ENCODE measurements around the gene RPL36AL. TPM values are rescaled to one million over a fixed set of nuclear protein-coding genes. Genes with fewer than 3 reads are reported as not detected.
A peak's percentile ranks its signal among the peaks of the same experiment; 100 is the strongest.
"Not testable (repeated sequence)": the region's sequence is repeated elsewhere in the genome, so short reads cannot be mapped to it uniquely, and the experiment has no call there.

The RPL36AL gene
- total RNA-seq, 1 donor from 2014 or later, result 345 TPM

GRCh38 chr14:49619730-49620129, 696 bp downstream of the RPL36AL start:
- H3K36me3 ChIP-seq (ENCODE audit: control insufficient read depth, insufficient read depth, low read length), result no peaks in the 10 kb centered on the region
- TF ChIP-seq CTCF (IDR thresholded peaks at IDR 0.05; ENCODE audit: insufficient read depth, low read length, severe bottlenecking), result no peak
- H3K27me3 ChIP-seq (ENCODE audit: control insufficient read depth, insufficient read depth, low read length), result no peaks in the 10 kb centered on the region
- no peak for DNase-seq (ENCODE audit: low read depth)
- H3K4me3 ChIP-seq (ENCODE audit: low read depth, low read length), result peak overlapping the region; percentile 87
- FAIRE-seq, result no peak

- DNase-seq (ENCODE audit: low read depth); H3K36me3 ChIP-seq (ENCODE audit: control insufficient read depth, insufficient read depth, low read length); FAIRE-seq; H3K27me3 ChIP-seq (ENCODE audit: control insufficient read depth, insufficient read depth, low read length): not testable (repeated sequence)
- H3K4me3 ChIP-seq (ENCODE audit: low read depth, low read length), result peak overlapping the region; percentile 87
Observed at GRCh38 chr14:49619273-49619672, 1.2 kb downstream of the RPL36AL start.

GRCh38 chr14:49617852-49618519, 2.4 kb downstream of the RPL36AL start:
- Histone ChIP-seq H3K4me3 (ENCODE audit: low read depth, low read length) (no peak overlapping the region), H3K36me3 (ENCODE audit: control insufficient read depth, insufficient read depth, low read length) (no peaks in the 10 kb centered on the region), H3K27me3 (ENCODE audit: control insufficient read depth, insufficient read depth, low read length) (no peaks in the 10 kb centered on the region)
- no peak for FAIRE-seq
- no peak for DNase-seq (ENCODE audit: low read depth)
- no peak for TF ChIP-seq CTCF (IDR thresholded peaks at IDR 0.05; ENCODE audit: insufficient read depth, low read length, severe bottlenecking)

- Histone ChIP-seq H3K4me3 (ENCODE audit: low read depth, low read length) (no peak overlapping the region), H3K36me3 (ENCODE audit: control insufficient read depth, insufficient read depth, low read length) (no peaks in the 10 kb centered on the region), H3K27me3 (ENCODE audit: control insufficient read depth, insufficient read depth, low read length) (no peaks in the 10 kb centered on the region)
- FAIRE-seq (no peak), DNase-seq (ENCODE audit: low read depth) (peak; percentile 69)
- TF ChIP-seq CTCF (IDR thresholded peaks at IDR 0.05; ENCODE audit: insufficient read depth, low read length, severe bottlenecking), result no peak
Observed at GRCh38 chr14:49615776-49616175, 4.7 kb downstream of the RPL36AL start.

GRCh38 chr14:49614196-49614595, 6.2 kb downstream of the RPL36AL start:
- DNase-seq (ENCODE audit: low read depth) (no peak), FAIRE-seq (no peak)
- Histone ChIP-seq H3K36me3 (ENCODE audit: control insufficient read depth, insufficient read depth, low read length) (no peaks in the 10 kb centered on the region), H3K27me3 (ENCODE audit: control insufficient read depth, insufficient read depth, low read length) (no peaks in the 10 kb centered on the region), H3K4me3 (ENCODE audit: low read depth, low read length) (no peak overlapping the region)
- TF ChIP-seq CTCF (IDR thresholded peaks at IDR 0.05; ENCODE audit: insufficient read depth, low read length, severe bottlenecking), result no peak

- FAIRE-seq (no peak), DNase-seq (ENCODE audit: low read depth) (no peak)
- Histone ChIP-seq H3K36me3 (ENCODE audit: control insufficient read depth, insufficient read depth, low read length) (no peaks in the 10 kb centered on the region), H3K4me3 (ENCODE audit: low read depth, low read length) (no peak overlapping the region), H3K27me3 (ENCODE audit: control insufficient read depth, insufficient read depth, low read length) (no peaks in the 10 kb centered on the region)
- TF ChIP-seq CTCF (IDR thresholded peaks at IDR 0.05; ENCODE audit: insufficient read depth, low read length, severe bottlenecking), result no peak
Observed at GRCh38 chr14:49612671-49613070, 7.8 kb downstream of the RPL36AL start.

All from bronchial epithelial cell (primary cell).